ENCODE data around the gene JAM3.

DNA sequence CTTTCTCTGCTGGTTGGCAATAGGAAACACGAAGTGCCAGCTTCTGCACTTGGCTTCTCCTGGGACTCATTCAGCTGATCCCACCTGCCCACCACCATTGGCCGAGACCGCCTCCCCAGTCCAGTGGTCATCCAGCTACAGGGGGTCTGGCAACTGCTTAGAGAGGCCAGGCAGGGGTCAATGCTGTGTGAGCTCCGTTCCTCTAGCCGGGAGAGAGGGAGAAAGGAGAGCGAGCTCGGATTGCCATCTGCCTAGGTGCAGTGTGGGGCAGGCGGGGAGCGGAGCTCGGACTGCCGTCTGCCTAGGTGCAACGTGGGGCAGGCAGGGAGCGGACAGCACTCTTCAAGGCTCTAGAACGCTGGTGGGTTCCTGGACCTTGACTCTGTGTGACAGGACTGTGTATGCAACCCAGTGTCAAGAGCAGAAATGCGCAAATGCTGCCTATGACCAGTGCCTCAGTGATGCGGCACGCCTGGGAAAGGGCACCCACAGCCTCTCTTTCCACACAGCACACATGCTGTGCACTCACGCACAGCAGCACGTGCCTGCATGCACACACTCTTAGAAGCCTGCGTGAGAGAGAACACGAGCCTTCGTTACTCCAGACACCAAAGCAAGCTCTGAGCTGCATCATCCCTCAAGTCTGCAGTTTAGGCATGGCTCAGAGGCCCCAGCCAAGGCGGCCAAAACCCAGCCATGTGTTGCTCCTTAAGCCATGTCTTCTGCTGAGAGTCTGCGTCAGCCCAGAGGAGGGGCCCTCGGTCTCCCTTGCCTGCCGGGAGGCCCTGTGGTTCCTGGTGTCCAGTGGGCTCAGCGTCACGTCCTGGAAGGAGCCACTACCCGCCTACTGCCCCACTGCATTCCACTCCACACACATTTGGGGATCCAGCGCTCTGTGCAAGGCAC, 26.8 kb upstream of the JAM3 start:
- TF ChIP-seq, protein P1, sequence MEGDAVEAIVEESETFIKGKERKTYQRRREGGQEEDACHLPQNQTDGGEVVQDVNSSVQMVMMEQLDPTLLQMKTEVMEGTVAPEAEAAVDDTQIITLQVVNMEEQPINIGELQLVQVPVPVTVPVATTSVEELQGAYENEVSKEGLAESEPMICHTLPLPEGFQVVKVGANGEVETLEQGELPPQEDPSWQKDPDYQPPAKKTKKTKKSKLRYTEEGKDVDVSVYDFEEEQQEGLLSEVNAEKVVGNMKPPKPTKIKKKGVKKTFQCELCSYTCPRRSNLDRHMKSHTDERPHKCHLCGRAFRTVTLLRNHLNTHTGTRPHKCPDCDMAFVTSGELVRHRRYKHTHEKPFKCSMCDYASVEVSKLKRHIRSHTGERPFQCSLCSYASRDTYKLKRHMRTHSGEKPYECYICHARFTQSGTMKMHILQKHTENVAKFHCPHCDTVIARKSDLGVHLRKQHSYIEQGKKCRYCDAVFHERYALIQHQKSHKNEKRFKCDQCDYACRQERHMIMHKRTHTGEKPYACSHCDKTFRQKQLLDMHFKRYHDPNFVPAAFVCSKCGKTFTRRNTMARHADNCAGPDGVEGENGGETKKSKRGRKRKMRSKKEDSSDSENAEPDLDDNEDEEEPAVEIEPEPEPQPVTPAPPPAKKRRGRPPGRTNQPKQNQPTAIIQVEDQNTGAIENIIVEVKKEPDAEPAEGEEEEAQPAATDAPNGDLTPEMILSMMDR (conservative IDR thresholded peaks at IDR 0.05): no peak
- no peak for TF ChIP-seq EZH2 (IDR thresholded peaks at IDR 0.05; ENCODE audit: low read depth)
